ENCODE data around the gene FGL2.
"Not testable (repeated sequence)": the region's sequence is repeated elsewhere in the genome, so short reads cannot be mapped to it uniquely, and the experiment has no call there.

- not testable (repeated sequence) for TF ChIP-seq CTCF (IDR thresholded peaks at IDR 0.05); PHF8 (IDR thresholded peaks at IDR 0.05; ENCODE audit: borderline replicate concordance, low read depth); POLR2A (IDR thresholded peaks at IDR 0.05; ENCODE audit: low read length); HES2 (IDR thresholded peaks at IDR 0.05); SREBF2 (IDR thresholded peaks at IDR 0.05); MAFK (IDR thresholded peaks at IDR 0.05; ENCODE audit: partially characterized antibody); ESRRA (IDR thresholded peaks at IDR 0.05; ENCODE audit: borderline replicate concordance, low read length); EP300 (IDR thresholded peaks at IDR 0.05); CEBPB (IDR thresholded peaks at IDR 0.05); SMC3 (IDR thresholded peaks at IDR 0.05); HDAC2 (IDR thresholded peaks at IDR 0.05)
Measured at GRCh38 chr7:77219701-77220331, 20.2 kb upstream of the FGL2 start.

Measured in A549 (cell line).